ENCODE measurements around the gene HECTD2.
"Not testable (repeated sequence)": the region's sequence is repeated elsewhere in the genome, so short reads cannot be mapped to it uniquely, and the experiment has no call there.

HECTD2 gene, protein sequence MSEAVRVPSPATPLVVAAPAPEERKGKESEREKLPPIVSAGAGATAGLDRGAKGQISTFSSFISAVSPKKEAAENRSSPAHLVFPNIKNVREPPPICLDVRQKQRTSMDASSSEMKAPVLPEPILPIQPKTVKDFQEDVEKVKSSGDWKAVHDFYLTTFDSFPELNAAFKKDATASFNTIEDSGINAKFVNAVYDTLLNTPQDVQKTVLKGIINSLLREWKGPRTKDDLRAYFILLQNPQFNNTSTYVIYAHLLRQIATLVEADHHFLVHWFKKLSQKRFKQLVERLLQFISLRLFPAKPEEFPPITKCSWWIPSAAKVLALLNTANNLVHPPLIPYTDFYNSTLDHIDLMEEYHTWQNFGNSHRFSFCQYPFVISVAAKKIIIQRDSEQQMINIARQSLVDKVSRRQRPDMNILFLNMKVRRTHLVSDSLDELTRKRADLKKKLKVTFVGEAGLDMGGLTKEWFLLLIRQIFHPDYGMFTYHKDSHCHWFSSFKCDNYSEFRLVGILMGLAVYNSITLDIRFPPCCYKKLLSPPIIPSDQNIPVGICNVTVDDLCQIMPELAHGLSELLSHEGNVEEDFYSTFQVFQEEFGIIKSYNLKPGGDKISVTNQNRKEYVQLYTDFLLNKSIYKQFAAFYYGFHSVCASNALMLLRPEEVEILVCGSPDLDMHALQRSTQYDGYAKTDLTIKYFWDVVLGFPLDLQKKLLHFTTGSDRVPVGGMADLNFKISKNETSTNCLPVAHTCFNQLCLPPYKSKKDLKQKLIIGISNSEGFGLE

DNA sequence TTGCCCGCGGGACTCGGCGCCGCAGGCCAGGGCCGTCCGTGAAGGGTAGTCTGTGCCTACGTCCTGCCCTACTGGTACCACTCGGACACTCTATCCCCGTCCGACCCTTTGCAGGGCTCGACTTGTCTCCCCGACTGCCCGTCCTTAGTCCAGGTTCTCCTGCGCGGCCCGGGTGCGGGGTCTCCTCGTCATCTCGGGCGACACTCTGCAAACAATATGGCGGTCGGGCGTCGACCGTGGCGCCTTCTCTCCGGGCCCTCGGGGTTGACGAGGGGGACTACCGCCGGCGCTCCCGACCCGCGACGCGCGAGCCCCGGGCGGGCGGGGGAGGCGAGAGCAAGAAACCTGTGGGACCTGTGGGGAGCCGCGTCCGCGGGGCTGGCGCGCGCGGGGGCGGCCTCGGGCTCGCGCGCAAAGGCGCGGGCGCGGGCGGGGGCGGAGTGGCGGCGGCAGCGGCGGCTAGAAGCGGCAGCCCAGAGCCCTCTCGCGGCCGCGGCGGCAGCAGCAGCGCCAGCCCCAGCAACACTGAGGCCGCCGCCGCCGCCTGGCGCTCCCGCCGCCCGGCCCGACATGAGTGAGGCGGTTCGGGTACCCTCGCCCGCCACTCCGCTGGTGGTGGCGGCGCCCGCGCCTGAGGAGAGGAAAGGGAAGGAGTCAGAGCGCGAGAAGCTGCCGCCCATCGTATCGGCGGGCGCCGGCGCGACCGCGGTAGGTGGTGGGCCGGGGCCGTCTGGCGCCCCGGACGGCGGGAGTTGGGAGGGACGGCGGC lies at the start of gene HECTD2:
Gene HECTD2, plus strand, starts transcription at position 476 of the 769 bp plus-strand sequence. Its CDS starts 95 bp downstream, at position 571.
- peak; percentile 68 for DNase-seq

DNA sequence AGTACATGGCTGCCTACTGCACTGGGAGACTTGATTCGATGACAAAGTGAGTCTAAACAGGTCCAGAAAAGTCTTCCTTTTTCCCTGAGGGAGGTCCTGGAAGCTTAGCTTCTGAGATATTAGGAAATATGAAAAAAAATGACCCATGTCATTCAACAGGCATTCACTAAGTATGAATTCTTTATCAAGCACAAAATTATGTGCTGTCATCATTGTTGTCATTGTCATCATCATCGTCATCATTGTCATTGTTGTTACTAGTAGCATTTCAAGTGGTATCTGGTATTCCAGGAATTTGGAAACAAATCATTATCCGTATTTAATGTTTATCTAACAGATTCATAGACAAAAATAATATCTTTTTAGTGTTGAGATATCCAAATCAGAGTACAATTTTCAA lies 49.7 kb upstream of the HECTD2 start:
- no peak for DNase-seq

DNA sequence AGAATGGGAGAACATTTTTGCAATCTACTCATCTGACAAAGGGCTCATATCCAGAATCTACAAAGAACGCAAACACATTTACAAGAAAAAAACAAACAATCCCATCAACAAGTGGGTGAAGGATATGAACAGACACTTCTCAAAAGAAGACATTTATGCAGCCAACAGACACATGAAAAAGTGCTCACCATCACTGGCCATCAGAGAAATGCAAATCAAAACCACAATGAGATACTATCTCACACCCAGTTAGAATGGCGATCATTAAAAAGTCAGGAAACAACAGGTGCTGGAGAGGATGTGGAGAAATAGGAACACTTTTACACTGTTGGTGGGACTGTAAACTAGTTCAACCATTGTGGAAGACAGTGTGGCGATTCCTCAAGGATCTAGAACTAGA lies 44.6 kb upstream of the HECTD2 start:
- not testable (repeated sequence) for DNase-seq

DNA sequence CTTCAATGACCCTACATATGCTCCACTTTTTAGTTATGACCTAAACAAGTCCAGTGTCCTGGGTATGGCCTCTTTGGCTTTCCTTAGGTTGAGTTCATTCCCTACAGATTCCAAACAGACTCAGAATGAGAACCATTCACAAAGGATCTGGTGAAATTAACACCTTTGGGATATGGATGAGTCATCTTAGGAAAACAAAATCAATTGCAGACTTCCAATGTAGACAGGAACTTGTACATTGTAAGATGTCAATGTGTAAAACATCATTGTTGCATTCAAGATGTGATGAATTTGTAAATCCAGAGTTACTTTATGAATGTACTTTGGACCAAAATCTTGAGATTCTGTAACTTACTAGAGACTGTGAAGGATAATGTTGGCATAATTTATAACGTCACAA lies 43.4 kb upstream of the HECTD2 start:
- no peak for DNase-seq

DNA sequence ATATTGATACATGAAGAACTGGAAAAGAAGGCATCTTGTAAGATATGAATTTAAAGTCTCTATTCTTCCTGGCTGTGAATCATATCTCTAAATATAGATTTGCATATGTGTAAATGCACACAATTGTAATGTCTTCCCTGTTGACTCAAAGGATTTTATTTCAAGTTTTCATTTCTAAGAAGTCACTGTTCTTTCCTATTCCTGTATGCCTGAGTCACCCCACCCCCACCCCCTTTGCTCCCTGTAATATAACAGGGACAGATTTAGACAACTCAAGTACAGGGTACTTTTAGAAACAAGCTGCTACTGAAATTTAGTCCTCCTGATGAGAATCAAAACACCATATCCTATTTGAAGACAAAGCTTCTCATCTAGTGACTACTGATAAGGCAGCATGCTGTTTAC lies 43.0 kb upstream of the HECTD2 start:
- DNase-seq = no peak

DNA sequence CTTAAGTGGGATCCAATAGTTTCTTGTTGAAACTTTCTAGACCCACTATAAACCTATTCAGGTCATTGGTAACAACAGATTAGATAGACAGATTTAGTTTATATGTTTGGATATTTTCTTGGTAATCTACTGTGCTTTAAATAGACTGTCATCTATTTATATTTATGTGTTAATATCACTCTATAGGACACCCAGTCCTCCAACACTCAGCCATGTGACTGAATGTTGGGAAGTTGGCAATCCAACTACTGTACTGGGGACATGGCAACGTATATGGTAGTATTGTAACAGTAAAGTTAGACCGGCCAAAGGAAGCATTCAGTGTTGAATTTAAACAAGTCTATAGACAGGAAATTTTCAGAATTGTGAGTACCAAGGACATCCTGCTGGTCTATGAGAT lies 42.6 kb upstream of the HECTD2 start:
- no peak for DNase-seq

DNA sequence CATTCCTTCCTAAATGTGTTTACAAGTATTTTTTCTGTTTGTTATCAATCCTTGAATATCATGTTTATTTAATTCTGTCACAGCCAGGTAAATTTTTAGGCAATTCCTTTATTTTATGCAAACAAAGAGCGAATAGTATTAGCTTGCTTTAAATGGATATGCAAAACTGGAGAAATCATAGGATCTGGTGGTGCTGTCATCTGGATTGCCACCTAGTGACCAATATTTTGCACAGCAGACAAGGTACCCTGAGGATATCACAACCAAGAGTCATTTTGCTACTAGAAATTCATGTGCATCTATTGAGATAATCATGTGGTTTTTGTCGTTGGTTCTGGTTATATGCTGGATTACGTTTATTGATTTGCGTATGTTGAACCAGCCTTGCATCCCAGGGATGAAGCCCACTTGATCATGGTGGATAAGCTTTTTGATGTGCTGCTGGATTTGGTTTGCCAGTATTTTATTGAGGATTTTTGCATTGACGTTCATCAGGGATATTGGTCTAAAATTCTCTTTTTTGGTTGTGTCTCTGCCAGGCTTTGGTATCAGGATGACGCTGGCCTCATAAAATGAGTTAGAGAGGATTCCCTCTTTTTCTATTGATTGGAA lies 40.1 kb upstream of the HECTD2 start:
- not testable (repeated sequence) for DNase-seq

DNA sequence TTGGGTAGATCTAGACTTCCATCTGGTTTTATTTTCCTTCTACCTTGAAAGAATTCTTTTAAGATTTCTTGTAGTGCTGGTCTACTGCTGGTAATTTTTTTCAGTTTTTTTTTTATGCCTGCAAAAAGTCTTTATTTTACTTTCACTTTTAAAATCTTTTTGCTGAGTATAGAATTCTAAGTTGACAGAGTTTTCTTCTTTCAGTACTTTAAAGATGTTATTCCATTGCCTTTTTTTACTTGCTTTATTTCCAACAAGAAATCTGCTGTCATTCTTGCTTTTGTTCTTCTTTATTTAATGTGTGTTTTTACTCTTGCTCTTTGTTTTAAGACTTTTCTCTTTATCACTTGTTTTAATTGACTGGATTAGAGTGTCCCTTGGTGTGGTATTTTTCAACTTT lies 36.1 kb upstream of the HECTD2 start:
- no peak for DNase-seq

DNA sequence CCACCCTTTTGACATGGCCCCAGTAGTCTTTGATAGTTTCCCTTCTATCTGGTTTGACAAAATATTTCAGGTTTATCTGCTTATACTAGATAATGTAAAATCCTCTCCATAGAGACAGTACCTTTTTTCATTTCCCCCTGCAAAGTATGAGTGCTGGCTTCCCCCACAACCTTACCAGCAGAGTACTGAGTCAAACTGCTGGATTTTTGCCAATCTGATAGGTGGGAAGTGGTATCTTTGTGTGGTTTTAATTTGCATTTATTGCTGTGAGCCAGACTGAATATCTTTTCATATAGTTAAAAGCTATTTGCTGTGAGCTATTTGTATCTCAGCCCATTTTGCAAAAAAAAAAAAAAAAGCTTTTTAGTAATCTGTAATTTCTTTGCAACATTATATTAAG lies 32.1 kb upstream of the HECTD2 start:
- DNase-seq = no peak

DNA sequence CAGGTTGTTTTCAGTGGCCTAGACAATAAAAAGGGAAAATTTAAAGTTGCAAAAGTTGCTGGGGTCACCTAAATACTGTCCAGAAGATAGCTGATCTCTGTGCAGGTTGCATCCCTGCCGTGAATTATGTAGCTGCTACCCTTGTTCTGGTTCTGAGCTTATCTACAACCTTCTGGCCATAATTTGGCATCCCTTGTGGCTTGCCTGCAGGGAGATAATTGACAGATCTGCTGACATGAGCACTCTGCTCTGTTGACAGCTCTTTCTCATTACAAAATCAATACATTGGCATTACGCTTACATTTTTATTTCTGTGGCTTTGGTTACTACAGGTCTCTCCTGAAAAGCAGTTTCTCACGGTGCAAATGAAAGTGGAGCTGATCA lies 29.3 kb upstream of the HECTD2 start:
- DNase-seq = no peak

DNA sequence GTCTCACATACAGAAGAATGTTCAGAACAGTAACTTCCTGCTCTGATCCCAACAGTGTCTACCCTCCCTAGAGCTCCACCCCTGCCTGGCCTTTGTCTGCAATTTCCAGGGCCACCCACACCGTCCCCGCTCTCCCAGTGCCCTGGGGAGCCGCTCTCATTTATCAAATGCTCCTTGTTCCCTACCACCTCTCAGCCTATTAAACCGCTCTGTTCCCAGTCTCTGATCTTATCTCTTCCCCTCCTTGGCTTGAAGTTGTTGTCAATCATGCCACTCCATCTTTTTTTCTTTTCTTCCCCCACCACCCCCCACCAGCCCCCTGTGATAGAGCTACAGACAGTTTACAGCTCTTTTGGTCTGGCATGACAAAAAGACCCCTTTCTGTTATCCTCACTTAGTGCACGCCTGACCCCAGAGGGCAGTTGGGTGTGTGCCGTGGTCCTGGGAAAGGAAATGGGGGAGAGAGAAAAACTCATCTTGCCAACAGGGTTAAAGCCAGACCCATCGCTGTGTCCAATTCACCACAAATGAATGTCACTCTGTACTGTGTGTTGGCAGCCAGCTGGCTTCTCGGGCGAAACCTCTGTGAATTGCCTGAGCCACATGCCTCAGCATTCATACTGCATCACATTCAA lies 28.8 kb upstream of the HECTD2 start:
- DNase-seq = no peak

DNA sequence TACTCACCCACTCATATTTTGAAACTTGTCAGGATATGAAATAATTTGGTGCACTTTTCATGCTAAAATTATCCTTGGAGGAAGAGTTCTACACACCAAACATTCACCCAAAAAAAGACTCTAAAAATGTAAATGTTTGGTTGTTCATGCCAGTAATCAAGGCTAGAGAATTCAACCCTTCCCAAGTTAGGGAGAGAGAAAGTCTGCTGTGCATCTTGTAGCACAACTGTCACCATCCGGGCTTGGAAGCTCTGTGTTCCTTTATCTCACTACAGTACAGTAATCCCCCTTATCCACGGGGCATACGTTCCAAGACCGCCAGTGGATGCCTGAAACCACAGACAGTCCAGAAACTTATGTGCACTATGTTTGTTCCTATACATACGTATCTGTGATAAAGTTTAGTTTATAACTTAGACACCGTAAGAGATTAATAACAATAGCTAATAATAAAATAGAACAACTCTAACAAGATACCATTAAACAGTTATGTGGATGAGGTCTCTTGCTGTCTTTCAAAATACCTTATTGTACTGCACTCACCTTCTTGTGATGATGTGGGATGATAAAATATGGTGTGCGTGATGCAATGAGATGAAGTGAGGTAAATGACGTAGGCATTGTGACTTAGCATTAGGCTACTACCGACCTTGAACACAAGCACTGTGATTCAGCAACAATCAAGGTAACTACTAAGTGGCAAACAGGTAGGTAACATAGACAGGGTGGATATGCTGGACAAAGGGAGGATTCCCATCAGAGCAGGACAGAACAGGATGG lies 24.6 kb upstream of the HECTD2 start:
- DNase-seq = no peak

DNA sequence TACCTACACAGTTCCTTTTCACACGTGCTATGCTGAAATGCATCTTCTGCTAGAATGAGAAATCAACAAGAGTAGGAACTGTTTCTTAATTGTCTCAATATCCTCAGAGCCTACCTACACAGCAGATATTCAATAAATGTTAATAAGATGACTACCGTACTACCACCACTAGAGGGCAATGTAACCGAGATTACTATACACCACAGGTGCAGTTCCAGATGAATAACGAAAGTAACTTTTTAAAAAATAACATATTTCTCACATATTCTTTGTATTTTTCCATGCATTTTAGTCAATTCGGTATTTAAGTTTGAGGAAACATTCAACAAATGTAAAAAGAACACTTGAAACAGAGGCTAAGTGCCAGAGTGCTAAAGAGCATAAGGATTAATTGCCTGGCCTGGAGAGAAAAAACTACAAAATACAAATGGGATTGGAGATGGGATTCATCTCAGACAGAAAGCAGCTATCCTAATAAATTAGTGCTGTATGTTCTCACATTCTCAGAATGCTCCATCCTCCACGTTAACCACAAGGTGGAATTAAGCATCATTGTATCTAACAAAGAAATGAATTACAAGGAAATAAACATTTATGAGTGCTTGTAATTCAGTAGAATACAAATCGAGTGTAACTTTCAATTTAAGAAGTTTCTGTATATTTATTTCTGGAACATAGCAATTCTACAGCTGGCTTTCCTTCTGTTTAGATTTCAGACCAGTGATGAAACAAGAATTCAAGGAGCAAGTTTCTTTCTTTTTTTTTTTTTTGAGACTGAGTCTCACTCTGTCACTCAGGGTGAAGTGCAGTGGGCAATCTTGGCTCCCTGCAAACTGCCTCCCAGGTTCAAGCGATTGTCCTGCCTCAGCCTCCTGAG lies 20.3 kb upstream of the HECTD2 start:
- DNase-seq = peak; percentile 74

DNA sequence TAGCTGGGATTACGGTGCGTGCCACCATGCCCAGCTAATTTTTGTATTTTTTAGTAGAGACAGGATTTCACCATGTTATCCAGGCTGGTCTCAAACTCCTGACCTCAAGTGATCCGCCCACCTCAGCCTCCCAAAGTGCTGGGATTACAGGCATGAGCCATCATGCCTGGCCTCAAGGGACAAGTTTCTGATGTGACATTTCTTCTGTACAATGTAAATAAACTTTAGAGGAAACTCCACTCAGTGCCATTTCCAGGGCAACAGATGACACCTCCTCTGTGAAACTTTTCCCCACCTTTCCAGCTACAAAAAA lies 19.7 kb upstream of the HECTD2 start:
- DNase-seq = not testable (repeated sequence)

DNA sequence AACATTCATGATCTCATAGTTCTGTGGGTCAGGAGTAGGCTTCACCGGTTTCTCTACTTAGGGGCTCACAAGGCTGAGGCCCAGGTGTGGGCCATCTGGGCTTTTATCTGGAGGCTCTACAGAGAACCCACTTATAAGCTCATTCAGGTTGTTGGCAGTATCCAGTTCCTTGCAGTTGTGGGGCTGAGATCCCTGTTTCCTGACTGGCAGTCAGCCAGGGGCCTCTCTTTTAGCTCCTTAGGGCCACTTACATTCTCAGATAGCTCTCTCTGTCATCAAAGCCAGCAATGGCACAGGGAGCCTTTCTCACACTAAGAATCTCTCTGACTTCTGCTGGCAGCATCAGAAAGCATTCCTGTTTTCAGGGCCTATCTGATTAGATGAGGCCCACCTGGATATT lies 18.2 kb upstream of the HECTD2 start:
- DNase-seq = no peak

DNA sequence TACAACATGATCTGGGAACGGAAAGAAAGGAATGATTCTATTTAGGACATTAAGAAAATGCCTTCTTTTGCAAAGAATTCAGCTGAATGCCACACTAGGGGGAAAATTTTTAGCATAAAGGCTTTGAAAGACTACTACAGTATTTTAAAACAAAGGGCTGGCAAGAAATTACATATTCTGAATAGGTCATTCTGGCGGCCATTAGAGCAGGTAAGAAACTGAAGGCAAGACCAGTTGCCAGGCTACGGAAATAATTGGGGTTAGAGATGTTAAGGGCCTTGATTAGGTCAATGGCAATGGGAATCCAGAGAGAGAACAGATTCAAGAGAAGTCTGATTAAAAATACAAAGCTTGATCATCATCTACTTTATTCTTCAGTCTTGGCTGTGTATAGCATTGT lies 3.8 kb upstream of the HECTD2 start:
- DNase-seq = no peak

DNA sequence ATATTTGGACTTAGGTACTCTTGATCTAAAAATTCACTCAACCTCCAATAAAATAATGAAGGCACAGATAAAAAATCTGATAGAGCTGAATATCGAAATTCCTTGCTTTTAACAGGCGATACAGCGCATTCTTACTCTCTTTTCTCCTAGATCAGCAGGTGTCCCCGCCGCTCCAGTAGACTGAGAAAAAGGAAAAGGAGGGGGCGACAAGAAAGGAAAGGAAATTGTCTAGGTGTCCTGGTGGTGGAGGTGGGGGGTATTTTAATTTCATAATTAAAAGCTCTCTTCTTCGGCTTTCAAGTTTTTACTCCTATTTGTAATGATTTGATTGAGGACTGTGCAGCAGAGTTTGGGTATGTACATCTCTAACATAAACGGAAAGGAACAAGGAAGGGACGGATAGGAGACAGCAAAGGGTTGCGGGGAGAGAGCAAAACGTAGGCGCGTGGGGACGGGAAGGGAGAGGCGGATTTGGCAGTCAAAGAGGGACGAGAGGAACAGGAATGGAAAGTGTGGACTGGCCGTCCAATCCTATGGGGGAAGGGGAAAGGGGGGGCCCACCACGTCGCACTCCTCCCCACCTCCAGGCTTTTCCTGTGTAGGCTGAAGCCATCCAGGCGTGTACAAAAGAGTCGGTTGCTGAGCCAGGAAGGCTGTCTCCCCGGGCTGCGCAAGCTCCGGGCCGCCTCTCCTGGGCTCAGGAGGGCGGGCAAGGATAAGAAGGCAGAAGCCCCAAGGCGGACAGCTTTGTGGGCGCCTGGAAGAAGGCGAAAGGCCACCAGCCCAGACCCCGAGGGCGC lies 875 bp upstream of the HECTD2 start:
- peak; percentile 65 for DNase-seq

DNA sequence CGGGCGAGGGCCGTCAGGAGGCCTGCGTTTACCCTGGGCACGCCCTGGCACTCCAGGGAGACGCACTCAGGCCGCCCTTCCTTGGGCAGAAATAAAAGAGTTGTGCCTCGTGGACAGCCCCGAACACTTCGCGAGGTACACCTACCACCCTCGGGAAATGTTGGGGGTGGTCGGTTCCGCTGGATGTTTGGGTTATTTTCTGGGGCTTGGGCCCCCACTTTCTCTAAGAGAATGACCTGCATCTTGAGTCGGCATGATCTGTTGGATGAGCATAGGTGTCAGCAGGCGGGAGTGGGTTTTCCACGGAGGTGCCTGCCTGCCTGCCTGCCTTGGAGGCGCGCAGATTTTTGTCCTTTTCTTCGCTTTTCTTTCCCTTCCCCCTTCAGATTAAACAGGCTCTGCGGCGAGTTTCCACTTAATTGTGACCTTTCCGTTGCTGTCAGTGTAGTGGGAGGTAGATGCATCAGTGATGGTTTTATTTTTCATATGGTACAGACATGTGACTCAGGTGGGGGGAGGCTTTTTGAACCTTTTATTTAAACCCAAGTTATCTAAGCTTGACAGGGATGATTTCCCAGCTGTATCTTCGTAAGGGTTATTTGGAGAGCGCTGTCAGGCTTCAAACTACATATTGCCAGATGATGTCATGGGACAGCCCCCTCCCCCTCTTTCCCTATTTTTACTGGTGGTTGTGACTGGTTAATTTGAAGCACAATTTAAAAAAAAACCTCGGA lies 661 bp downstream of the HECTD2 start:
- peak; percentile 29 for DNase-seq

DNA sequence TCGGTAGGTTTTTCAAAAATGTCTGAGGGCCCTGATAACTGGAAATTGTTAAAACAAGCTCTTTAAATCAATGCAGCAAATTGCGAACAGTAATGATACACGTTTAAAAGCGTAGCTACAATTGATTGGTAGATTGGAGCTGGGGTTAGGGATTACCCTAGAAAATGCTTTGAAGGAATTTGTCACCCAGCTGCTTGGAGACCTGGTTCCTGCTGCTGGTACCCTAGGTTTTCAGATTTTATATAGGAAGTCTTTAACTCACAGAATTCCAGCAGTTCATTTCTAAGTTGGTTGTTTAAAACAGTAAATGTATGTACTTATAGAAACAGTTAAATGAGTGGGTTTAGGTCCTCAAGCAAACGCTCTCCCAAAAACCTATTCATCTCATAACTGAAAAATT lies 1.5 kb downstream of the HECTD2 start:
- no peak for DNase-seq
